ENCODE results near the gene TUBA1C. TPM values are rescaled to one million over a fixed set of nuclear protein-coding genes. Genes with fewer than 3 reads are reported as not detected.

Gene TUBA1C
- total RNA-seq, 1 donor = 609 TPM

DNA sequence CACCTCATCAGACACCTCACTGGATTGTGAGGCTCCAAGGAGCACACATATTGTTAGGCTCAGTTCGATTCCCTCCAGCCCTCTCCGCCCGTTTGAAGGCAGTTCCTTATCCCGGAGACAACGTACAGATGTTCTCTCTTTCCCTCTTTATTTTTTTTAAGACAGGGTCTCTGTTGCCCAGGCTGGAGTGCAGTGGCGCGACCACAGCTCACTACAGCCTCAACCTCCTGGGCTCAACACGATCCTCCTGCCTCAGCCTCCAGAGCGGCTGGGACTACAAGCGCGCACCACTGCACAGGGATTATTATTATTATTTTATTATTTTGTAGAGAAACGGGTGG lies 57.5 kb downstream of the TUBA1C start:
- TF ChIP-seq, protein P1, sequence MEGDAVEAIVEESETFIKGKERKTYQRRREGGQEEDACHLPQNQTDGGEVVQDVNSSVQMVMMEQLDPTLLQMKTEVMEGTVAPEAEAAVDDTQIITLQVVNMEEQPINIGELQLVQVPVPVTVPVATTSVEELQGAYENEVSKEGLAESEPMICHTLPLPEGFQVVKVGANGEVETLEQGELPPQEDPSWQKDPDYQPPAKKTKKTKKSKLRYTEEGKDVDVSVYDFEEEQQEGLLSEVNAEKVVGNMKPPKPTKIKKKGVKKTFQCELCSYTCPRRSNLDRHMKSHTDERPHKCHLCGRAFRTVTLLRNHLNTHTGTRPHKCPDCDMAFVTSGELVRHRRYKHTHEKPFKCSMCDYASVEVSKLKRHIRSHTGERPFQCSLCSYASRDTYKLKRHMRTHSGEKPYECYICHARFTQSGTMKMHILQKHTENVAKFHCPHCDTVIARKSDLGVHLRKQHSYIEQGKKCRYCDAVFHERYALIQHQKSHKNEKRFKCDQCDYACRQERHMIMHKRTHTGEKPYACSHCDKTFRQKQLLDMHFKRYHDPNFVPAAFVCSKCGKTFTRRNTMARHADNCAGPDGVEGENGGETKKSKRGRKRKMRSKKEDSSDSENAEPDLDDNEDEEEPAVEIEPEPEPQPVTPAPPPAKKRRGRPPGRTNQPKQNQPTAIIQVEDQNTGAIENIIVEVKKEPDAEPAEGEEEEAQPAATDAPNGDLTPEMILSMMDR (IDR thresholded peaks at IDR 0.05; ENCODE audit: insufficient read depth, low read depth, low read length) = no peak
- peak overlapping the region; percentile 84 for H3K4me3 ChIP-seq (ENCODE audit: low read depth, low read length)
- no peak for DNase-seq (ENCODE audit: low read depth)

DNA sequence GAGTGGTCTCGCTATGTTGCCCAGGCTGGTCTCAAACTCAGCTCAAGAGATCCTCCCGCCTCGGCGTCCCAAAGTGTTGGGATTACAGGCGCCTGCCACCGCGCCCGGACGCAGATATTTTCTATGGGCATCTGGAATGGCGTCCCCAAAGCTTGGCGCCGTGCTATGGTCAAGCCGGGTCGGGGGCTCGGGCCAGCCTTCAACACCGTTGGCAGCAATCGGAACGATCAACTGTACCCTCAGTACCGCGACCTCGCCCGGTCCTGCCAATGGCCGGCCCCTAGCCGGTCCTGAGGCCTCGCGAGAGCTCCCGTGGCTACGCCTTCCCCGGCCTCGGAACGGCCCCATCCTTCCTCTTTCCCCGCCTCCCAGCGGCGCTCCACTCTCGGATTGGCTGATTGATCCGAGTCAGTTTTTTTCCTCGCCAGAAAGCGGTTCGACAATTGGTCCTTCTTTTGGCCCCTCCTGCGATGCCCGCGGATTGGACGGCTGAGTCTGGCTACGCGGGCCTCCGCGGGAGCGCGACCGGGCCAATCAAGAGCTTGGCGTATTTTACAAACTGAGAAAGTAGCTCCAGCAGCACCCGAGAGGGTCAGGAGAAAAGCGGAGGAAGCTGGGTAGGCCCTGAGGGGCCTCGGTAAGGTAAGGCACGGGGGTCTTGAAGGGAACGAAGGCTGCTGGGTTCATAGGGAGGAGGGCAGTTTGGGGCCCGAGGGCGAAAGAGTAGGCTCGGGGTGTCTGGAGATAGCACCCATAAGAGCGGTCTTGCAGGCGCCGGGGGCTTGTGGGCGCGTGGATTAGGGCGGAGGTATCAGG lies 58.0 kb downstream of the TUBA1C start, which contains the start of gene TROAP:
TROAP (plus strand) TSS at position 548 of the 816 bp plus-strand sequence. CDS start 354 bp downstream, outside the sequence.
- peak; percentile 98 for DNase-seq (ENCODE audit: low read depth)
- peak within 1 kb of the TSS; percentile 84 for H3K4me3 ChIP-seq (ENCODE audit: low read depth, low read length)
- TF ChIP-seq, protein P1 (IDR thresholded peaks at IDR 0.05; ENCODE audit: insufficient read depth, low read depth, low read length) = no peak

DNA sequence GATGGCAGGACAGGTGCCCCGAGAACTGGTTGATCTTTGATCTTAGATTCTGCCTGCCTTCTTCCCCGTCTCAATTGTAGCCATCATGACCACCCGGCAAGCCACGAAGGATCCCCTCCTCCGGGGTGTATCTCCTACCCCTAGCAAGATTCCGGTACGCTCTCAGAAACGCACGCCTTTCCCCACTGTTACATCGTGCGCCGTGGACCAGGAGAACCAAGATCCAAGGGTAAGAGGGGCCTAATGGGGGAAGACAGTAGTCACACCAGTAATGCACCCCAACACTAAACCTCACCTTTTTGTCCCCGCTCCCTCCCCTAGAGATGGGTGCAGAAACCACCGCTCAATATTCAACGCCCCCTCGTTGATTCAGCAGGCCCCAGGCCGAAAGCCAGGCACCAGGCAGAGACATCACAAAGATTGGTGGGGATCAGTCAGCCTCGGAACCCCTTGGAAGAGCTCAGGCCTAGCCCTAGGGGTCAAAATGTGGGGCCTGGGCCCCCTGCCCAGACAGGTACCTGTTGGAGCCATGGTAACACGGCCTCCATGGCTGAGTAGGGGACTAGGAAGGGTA lies 58.7 kb downstream of the TUBA1C start:
- TF ChIP-seq, protein P1 (IDR thresholded peaks at IDR 0.05; ENCODE audit: insufficient read depth, low read depth, low read length) = no peak
- peak overlapping the region; percentile 84 for H3K4me3 ChIP-seq (ENCODE audit: low read depth, low read length)
- no peak for DNase-seq (ENCODE audit: low read depth)

Other genes starting within 250 kb of the TUBA1C start
- 61.2 and 62.2 TPM in 2 replicates for gene PRKAG1, start 246.3 kb upstream of the TUBA1C start, total RNA-seq
- 32.2 and 37.1 TPM in 2 replicates for gene KMT2D, start 204.3 kb upstream of the TUBA1C start, total RNA-seq
- gene RHEBL1, start 195.1 kb upstream of the TUBA1C start, total RNA-seq = 0.64 and 0.86 TPM in 2 replicates
- not detected in 2 replicates for gene DHH, start 170.3 kb upstream of the TUBA1C start, total RNA-seq
- 47.9 and 71.2 TPM in 2 replicates for gene LMBR1L, start 154.2 kb upstream of the TUBA1C start, total RNA-seq
- 1,457 and 1,471 TPM in 2 replicates for gene TUBA1B, start 133.7 kb upstream of the TUBA1C start, total RNA-seq
- gene TUBA1A, start 76.0 kb upstream of the TUBA1C start, total RNA-seq = 834 and 982 TPM in 2 replicates
- gene PRPH, start 30.1 kb downstream of the TUBA1C start, total RNA-seq = under 0.01 TPM in 1 of 2 replicates, not detected in the other
- 11.3 and 14.7 TPM in 2 replicates for gene TROAP, start 58.2 kb downstream of the TUBA1C start, total RNA-seq
- under 0.01 TPM in 1 of 2 replicates, not detected in the other for gene C1QL4, start 72.1 kb downstream of the TUBA1C start, total RNA-seq
- 1.7 and 2.6 TPM in 2 replicates for gene DNAJC22, start 81.8 kb downstream of the TUBA1C start, total RNA-seq
- 30.6 and 32.4 TPM in 2 replicates for gene SPATS2, start 102.4 kb downstream of the TUBA1C start, total RNA-seq

All from fibroblast of villous mesenchyme (primary cell).